GM19324 (cell line): Measurements from ENCODE around the gene LGR4.
A peak's percentile ranks its signal among the peaks of the same experiment; 100 is the strongest.
"Not testable (repeated sequence)": the region's sequence is repeated elsewhere in the genome, so short reads cannot be mapped to it uniquely, and the experiment has no call there.

Source experiments
- ATAC-seq: cut with Tn5 transposase; IDR thresholded peaks from one replicate; pipeline ENCODE4 v1.9.1; 2021; ENCODE audit warnings: mild to moderate bottlenecking, moderate library complexity; ENCODE audit not compliant: unreplicated experiment, low FRiP score

LGR4 gene, protein sequence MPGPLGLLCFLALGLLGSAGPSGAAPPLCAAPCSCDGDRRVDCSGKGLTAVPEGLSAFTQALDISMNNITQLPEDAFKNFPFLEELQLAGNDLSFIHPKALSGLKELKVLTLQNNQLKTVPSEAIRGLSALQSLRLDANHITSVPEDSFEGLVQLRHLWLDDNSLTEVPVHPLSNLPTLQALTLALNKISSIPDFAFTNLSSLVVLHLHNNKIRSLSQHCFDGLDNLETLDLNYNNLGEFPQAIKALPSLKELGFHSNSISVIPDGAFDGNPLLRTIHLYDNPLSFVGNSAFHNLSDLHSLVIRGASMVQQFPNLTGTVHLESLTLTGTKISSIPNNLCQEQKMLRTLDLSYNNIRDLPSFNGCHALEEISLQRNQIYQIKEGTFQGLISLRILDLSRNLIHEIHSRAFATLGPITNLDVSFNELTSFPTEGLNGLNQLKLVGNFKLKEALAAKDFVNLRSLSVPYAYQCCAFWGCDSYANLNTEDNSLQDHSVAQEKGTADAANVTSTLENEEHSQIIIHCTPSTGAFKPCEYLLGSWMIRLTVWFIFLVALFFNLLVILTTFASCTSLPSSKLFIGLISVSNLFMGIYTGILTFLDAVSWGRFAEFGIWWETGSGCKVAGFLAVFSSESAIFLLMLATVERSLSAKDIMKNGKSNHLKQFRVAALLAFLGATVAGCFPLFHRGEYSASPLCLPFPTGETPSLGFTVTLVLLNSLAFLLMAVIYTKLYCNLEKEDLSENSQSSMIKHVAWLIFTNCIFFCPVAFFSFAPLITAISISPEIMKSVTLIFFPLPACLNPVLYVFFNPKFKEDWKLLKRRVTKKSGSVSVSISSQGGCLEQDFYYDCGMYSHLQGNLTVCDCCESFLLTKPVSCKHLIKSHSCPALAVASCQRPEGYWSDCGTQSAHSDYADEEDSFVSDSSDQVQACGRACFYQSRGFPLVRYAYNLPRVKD

DNA sequence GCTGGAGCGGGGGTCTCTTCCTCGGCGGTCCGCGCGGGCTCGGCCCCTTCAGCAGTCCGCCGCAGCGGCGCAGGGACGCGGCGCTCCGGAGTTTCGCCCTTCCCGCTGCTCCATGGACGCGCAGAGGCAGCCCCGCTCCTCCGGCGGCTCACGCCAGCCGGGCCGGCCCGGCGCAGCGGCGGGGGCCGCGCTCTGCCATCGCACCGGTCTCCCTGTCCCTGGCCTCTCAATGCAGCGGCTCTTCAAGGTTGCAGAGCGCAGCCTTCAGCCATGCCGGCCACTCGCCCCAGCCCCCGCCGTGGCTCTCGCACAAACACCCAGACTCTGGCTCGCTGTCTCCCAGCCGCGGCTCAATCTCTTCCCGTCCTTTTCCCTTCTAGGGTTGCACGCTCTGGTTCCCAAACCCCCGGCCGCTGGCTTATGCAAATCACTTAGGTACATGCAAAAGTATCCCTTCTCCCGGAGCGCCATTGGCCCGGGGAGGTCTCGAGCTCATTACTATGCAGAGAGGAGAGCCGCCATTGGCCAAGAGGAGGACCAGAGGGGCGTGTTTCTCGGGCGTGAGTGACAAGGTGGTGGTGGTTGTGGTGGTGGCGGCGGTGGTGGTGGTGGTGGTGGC, at the start of gene LGR4:
TSS of gene LGR4 (minus strand) at position 393 of the 619 bp plus-strand sequence. CDS start 488 bp downstream, outside the sequence.
- ATAC-seq = peak; percentile 76

DNA sequence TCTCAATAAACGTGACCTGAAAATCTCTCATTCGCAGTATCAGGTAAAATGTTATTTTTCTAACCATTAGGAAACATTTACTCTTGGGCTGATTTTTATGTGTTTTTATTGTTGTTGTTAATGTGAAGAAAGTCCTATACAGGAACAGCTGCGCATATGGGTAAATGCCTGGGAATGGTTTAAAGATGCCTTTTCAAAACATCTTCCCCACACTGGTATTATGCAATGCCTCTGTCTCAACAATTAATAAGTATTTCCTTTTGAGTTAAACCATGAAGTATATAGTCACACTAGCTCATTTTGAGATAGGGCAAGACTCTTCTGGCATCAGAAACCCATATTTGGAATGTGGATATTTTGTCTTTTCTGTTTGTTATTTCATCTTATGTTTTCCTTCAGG, 47.6 kb upstream of the LGR4 start:
- ATAC-seq = no peak

DNA sequence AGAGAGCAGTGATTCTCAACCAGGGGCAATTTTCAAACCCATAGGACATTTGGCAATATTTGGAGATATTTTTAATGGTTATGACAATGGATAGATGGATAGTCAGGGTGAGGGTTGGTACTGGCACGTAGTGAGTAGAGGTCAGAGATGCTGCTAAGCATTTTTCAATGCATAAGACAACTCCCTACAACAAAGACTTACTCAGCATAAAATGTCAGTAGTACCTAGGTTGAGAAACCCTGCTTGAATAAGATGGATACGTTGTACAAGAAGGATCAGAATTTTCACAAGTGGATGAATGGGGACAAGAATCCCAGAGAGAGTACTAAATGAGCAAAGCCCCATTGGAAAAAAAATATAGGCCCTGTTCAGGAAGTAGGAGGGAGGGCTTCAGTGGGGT, 45.9 kb upstream of the LGR4 start:
- ATAC-seq = no peak

DNA sequence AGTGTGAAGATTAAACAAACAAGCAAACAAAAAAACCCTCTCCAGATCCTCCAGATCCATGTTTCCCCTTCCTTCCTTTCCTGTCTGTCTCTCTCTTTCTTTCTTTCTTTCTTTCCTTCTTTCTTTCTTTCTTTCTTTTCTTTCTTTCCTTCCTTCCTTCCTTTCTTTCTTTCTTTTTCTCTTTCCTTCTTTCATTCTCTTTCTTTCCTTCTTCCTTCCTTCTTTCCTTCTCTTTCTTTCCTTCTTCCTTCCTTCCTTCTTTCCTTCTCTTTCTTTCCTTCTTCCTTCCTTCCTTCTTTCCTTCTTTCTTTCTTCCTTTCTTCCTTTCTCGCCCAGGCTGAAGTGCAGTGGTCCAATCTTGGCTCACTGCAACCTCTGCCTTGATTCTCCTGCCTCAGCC, 44.9 kb upstream of the LGR4 start:
- not testable (repeated sequence) for ATAC-seq

DNA sequence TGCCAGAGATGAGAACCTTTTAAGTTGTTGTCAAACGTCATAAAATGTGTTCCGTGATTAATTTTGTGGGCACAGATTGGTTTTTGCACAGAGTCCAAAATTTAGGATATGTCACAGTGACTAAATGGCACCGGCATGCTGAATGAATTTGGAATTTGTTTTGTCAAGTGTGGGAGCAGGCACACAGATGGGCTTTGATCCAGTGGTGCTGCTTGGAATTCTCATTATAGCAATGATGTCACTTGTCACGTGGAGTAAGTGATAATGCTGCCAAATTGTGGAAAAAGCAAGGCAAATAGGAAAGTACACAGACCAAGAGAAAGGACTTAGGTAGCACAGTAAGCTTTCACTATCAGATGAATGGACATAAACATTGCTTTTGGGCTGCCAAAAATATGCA, 42.0 kb upstream of the LGR4 start:
- ATAC-seq = no peak

DNA sequence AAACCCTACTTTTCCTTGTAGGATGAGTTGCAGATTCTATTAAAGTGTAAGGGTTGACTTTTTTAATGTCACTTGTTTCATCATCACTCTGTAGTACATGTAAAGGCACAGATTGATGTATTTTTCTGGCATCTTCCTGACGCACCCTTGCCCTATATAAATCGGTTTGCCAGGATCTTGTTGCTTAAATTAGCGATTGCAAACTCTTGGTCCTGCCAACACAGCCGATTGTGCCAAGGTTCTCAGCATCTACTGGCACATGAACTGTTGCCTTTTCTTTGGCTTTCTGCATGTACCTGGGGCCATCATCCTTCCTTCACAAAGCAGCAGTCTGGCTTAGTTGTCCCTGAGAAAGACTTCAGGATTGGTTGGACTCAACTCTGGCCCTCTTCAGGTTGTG, 41.5 kb upstream of the LGR4 start:
- ATAC-seq = no peak

DNA sequence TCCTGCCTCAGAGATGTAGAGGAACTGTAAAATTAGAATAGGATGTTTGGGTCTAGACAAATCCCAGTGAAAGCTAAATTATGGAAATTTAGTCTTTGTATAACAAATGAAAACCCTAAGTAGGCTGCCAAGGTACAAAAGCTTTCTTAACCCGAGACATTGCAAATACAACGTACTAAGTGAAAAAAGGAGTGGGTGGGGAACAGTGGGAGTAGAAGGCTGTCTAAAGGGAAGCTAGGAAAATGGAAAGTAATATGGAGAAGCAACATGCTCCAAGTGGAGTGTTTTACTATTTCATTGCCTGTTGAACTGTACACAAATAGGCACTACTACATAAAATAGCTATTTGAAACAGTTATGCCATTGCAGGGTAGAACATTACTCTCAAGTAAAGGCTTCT, 40.8 kb upstream of the LGR4 start:
- ATAC-seq = no peak

DNA sequence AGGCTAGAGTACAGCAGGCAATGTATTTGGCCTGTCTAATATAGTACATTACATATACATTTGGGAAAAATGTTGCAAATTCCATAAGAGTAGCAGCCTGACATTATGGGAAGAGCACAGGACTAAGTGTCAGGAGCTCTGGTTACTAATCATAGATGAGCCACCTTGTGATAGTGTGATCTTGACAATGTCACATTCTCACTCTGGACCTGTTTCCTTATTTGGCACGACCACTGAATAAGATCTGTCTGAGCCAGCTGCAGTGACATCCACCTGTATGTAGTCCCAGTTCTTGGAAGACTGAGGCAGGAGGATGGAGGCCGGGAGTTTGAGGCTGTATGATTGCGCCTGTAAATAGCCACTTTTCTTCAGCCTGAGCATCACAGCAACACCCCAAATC, 39.6 kb upstream of the LGR4 start:
- no peak for ATAC-seq

DNA sequence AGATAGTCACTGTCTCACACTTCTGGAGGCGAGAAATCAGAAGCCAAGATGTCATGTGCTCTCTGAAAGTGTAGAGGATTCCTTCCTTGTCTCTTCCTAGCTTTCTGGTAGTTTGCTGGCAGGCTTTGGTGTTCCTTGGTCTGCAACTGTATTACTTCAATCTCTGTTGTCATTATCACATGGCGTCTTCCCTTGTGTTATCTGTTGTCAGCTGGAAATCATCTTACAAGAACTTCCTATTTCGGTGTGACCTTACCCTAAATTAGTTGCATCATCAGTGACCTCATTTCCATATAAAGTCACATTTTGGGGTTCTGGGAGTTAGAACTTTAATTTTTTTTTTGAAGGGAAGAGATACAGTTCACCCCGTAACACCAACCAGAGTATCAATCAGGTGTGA, 37.3 kb upstream of the LGR4 start:
- no peak for ATAC-seq

DNA sequence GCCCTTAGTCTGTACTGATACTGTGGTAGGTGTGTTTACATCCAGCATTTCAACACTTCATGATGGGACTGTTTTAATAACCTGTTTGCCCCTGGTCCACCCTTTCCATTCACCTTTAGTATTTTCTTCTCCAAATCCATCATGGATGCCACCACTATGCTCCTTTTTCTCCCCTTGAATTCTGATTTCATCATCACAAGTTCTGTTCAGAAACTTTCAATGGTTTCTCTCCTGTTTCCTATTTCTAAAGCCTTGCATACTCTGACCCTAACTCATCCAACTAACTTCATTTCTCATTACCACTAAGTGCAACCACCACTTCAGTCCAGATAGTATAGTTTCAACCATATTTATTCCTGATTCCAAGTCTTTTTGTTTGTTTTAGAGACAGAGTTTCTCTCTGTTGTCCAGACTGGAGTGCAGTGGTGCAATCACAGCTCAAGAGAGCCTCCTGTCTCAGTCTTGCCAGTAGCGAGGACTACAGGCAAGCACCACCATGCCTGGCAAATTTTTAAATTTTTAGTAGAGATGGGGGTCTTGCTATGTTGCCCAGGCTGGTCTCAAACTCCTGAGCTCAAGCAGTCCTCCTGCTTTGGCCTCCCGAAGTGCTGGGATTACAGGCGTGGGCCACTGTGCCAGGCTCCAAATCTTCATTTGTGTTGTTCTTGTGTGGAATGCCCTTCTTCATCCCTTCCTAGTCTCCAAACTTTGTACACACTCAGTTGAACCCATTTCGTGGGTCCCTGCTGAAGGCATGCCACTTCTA, 35.1 kb upstream of the LGR4 start:
- no peak for ATAC-seq

DNA sequence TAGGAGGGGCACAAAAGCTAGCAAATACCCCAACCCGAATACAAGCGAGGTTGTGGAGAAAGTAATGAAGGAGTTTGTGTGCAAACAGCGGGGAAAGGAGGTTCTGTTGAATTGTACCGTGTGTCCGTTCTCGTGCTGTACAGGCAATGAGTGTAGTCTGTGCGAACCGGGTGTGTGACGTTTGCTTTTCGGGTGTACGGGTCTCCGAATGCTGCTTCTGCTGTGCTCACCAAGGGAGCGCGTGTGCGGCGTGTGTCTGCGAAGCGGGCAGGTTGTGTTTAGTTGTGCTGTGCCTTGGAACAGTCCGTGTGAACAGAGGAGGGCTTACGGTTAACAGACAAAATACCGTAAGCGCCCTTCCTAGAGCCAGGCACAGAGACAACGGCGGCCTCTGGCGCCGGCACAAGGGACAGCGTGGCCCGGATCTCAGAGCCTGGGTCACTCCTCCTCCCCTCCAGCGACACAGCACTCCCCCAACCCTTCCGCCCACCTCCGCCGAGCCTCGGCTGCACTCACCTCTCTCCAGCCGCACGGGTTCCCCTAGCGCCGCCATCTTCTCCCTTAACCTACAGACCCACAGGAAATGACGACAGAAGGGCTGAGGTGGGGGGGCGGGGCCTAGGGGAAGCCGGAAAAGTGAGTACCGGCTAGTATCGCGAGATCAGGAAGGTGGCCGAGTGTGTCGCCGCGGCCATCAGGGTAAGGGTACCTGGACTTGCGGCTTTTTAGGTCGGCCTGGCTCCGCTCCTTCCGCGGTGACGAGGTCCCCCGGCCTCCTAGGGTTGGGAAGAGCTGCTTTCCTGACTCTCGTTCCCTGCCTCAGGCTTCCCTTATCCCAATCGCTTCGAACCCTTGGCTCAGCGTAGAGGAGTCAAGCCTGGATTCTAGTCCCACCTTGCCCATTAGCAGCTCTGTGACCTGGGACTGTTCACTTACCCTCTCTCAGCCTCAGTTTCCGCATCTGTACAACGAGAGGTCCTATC, 33.9 kb upstream of the LGR4 start, which contains the start of gene LIN7C:
TSS of gene LIN7C (minus strand) at position 570 of the 983 bp plus-strand sequence. CDS start at position 553, 17 bp downstream.
- peak; percentile 96 for ATAC-seq

DNA sequence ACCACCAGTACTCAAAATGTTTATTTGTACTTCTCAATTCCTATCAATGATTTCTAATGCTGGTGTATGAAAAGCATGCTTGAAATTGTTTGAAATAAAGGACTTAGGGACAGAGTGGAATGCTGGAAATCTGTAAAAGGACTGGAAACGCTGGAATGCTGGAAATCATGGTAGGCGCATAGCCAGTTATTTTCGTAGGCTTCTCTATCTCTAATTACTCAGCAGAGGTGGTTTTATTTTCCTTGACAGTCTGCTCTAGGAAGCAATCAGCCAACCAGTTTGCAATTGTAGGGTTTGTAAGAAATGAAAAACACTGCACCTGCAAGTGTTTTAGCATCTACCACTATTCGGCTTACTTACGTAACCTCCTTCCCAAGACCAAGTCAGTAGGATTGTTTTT, 33.2 kb upstream of the LGR4 start:
- peak; percentile 2 for ATAC-seq

DNA sequence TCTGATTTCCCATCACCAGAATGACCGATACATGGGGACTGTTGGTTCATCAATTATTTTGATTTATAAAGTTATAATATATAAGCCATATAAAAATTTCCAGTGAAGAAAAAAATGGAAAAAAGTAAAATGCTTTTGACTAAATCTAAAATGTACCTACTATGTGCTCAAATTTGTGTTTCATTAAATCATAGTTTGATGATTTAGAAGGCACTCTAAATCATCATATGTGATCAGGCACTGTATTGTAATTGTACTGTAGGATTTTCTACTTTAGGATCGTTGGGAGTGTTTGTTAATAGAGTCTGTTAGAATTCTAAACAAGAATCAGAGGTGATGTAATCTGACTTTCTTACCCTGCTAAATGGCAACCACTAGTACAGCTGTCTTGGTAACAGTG, 31.6 kb upstream of the LGR4 start:
- ATAC-seq = no peak

DNA sequence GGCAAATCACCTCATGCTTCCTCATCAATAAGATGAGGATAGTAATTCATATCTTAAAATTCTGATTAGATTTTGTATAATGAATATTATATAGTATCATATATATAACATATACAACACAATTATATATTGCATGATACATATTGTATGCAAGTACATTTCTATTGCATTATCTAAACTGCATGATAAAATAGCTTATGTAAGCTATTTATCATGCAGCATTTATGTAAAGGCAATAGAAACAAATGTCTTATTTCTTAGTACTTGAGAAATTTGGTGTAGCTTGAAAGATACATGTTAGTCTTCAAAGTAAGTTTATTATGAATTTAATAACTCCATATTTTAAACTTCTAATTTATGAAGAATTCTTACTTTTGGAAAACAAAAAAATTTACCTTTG, 28.5 kb upstream of the LGR4 start:
- ATAC-seq = no peak

DNA sequence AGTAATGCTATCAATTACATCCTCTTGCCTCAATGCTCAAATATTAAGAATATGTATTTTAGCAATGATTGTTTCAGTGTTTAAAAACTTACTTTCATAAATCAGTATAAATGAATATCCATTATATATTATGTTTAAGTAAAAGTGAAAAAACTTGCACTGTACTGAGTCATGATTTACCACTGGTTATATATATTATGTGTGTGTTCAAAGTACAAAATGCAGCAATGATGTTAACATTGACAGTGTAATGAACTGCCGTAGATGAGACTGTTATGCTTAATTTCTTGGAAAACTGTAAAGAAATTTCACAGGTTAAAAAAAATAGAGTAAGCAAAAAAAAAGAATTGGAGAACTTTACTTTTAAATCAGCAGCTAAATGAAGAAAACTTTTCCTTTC, 25.3 kb upstream of the LGR4 start:
- no peak for ATAC-seq

DNA sequence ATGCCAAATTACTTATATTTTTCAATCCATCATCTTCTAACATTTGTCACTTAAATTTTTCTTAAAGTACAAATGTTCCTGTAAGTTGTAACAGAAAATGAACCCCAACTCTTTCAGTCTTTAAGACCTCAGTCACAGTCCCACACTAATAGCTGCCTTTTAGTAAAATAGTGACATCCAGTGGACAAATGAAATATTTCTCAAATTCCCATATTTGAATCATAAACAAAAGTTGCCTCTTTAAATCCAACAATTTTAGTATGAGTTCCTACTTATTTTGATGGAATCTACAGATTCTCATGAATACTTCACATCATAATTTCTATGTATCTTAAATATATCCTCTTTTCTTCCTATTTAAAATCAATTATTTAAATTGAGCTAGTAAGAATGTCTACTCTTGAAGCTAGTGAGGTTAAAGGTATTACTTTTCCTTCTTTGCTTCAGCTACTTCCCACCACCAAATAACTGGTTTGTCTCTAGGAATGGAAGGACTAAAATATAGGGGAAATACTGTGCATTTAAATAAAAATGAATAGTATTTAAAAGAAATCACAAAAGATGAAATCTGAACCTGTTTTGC, 24.8 kb upstream of the LGR4 start:
- ATAC-seq = no peak

DNA sequence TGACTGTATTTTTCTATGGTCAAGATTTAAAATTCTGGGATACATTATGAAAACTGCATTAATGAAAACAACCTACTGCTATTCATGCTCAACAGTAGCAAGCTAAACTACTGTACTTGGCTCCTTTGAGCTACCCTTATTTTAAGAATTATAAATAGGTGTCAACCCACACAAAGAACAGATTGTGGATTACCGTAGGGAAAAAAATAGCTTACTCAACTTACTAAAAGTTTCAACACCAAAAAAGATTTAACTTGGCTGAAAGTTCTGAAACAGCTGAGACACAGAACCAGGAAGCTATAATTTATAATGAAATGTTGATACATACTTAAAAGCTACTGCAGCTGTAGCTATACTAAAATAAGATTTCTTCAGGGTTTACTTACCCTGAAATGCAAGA, 23.9 kb upstream of the LGR4 start:
- no peak for ATAC-seq

DNA sequence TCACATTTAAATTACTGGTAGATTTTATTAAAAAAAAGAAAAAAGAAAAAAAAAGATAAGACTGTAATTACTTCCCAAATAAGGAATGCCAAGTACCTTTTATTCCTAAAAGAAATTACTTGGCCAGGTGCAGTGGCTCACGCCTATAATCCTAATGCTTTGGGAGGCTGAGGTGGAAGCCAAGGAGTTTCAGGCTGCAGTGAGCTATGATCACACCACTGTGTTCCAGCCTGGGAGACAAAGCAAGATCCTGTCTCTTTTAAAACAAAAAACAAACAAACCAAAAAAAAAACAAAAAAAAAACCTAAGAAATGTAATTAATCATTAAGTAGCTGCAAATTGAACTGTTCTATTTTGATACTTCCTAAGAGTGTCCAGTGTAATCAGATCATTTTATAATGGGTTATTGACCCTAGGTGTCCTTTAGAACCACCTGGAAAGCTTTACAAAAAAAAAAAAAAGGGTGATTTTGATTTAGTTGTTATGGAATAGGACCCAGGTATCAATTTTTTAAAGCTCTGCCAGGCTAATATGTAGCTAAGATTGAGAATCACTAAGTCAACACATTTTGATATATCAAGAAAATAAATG, 23.2 kb upstream of the LGR4 start:
- no peak for ATAC-seq
